Measurements from ENCODE around the gene RPS6KC1.

RPS6KC1 gene

GRCh38 chr1:213066363-213066762, 15.3 kb downstream of the RPS6KC1 start:
- TF ChIP-seq, protein P1, sequence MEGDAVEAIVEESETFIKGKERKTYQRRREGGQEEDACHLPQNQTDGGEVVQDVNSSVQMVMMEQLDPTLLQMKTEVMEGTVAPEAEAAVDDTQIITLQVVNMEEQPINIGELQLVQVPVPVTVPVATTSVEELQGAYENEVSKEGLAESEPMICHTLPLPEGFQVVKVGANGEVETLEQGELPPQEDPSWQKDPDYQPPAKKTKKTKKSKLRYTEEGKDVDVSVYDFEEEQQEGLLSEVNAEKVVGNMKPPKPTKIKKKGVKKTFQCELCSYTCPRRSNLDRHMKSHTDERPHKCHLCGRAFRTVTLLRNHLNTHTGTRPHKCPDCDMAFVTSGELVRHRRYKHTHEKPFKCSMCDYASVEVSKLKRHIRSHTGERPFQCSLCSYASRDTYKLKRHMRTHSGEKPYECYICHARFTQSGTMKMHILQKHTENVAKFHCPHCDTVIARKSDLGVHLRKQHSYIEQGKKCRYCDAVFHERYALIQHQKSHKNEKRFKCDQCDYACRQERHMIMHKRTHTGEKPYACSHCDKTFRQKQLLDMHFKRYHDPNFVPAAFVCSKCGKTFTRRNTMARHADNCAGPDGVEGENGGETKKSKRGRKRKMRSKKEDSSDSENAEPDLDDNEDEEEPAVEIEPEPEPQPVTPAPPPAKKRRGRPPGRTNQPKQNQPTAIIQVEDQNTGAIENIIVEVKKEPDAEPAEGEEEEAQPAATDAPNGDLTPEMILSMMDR (conservative IDR thresholded peaks at IDR 0.05; ENCODE audit: low read depth, low read length) = no peak
- H3K27ac ChIP-seq = no peak overlapping the region
- H4K20me1 ChIP-seq (ENCODE audit: insufficient read depth) = no peaks in the 10 kb centered on the region
- no peak overlapping the region for H3K9ac ChIP-seq
- no peaks in the 10 kb centered on the region for H3K79me2 ChIP-seq (ENCODE audit: insufficient read depth, low read depth)
- no peak overlapping the region for H3K4me2 ChIP-seq
- H3K36me3 ChIP-seq (ENCODE audit: insufficient read depth) = no peaks in the 10 kb centered on the region
- no peak overlapping the region for H3K4me3 ChIP-seq (IDR thresholded peaks at IDR 0.05; ENCODE audit: insufficient read depth, low read depth, low read length)
- H2AFZ ChIP-seq (ENCODE audit: low read depth) = no peak overlapping the region
- H3K27me3 ChIP-seq (ENCODE audit: insufficient read depth, low read depth) = no peaks in the 10 kb centered on the region
- peaks cover 20% of the 10 kb centered on the region for H3K4me1 ChIP-seq (ENCODE audit: low read depth, poor library complexity, severe bottlenecking)

DNA sequence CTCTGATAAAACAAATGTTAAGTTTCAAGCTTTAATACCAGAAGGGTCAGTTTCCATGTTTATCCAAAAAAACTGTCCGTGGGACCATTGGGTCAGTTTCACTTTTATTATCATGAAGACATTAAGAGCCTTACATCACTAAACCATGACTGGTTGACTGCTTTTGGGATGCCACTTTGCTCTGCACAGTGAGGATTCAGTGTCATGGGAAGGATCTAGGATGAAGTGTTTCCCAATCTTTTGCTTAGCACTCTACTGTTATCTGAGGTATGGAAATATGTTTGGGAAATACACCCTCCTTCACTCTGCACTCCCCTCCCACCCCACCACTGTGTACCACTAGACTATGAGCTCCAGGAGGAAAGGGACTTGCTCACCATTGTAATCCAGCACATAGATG, 16.3 kb downstream of the RPS6KC1 start:
- no peak overlapping the region for H3K4me2 ChIP-seq

GRCh38 chr1:213070406-213070805, 19.4 kb downstream of the RPS6KC1 start:
- Histone ChIP-seq H3K9ac (no peak overlapping the region), H4K20me1 (ENCODE audit: insufficient read depth) (no peaks in the 10 kb centered on the region), H3K4me2 (peak overlapping the region; percentile 68), H3K4me3 (IDR thresholded peaks at IDR 0.05; ENCODE audit: insufficient read depth, low read depth, low read length) (no peak overlapping the region), H3K27me3 (ENCODE audit: insufficient read depth, low read depth) (no peaks in the 10 kb centered on the region), H3K4me1 (ENCODE audit: low read depth, poor library complexity, severe bottlenecking) (peaks cover 26% of the 10 kb centered on the region), H3K36me3 (ENCODE audit: insufficient read depth) (no peaks in the 10 kb centered on the region), H3K27ac (no peak overlapping the region), H3K79me2 (ENCODE audit: insufficient read depth, low read depth) (no peaks in the 10 kb centered on the region), H2AFZ (ENCODE audit: low read depth) (no peak overlapping the region)
- TF ChIP-seq, protein P1 (conservative IDR thresholded peaks at IDR 0.05; ENCODE audit: low read depth, low read length) = no peak

More for the DNA sequence above, 16.3 kb downstream of the RPS6KC1 start:
- no peaks in the 10 kb centered on the region for H3K79me2 ChIP-seq (ENCODE audit: insufficient read depth, low read depth)
- H3K36me3 ChIP-seq (ENCODE audit: insufficient read depth) = no peaks in the 10 kb centered on the region
- H3K27me3 ChIP-seq (ENCODE audit: insufficient read depth, low read depth) = no peaks in the 10 kb centered on the region
- no peak overlapping the region for H2AFZ ChIP-seq (ENCODE audit: low read depth)
- no peak overlapping the region for H3K4me3 ChIP-seq (IDR thresholded peaks at IDR 0.05; ENCODE audit: insufficient read depth, low read depth, low read length)
- TF ChIP-seq, protein P1 (conservative IDR thresholded peaks at IDR 0.05; ENCODE audit: low read depth, low read length) = no peak
- peaks cover 22% of the 10 kb centered on the region for H3K4me1 ChIP-seq (ENCODE audit: low read depth, poor library complexity, severe bottlenecking)
- no peaks in the 10 kb centered on the region for H4K20me1 ChIP-seq (ENCODE audit: insufficient read depth)
- no peak overlapping the region for H3K27ac ChIP-seq
- H3K9ac ChIP-seq = no peak overlapping the region

GRCh38 chr1:213075725-213076124, 24.7 kb downstream of the RPS6KC1 start:
- Histone ChIP-seq H3K4me2 (no peak overlapping the region), H3K4me1 (ENCODE audit: low read depth, poor library complexity, severe bottlenecking) (peaks cover 15% of the 10 kb centered on the region), H3K79me2 (ENCODE audit: insufficient read depth, low read depth) (no peaks in the 10 kb centered on the region), H3K9ac (no peak overlapping the region), H3K27me3 (ENCODE audit: insufficient read depth, low read depth) (no peaks in the 10 kb centered on the region), H4K20me1 (ENCODE audit: insufficient read depth) (no peaks in the 10 kb centered on the region), H3K27ac (no peak overlapping the region), H3K4me3 (IDR thresholded peaks at IDR 0.05; ENCODE audit: insufficient read depth, low read depth, low read length) (no peak overlapping the region), H2AFZ (ENCODE audit: low read depth) (no peak overlapping the region), H3K36me3 (ENCODE audit: insufficient read depth) (no peaks in the 10 kb centered on the region)
- TF ChIP-seq, protein P1 (conservative IDR thresholded peaks at IDR 0.05; ENCODE audit: low read depth, low read length) = no peak
